Cerebellar cortex (tissue), 1 donor: Measurements from ENCODE around the gene MYMX.
"Not testable (repeated sequence)": the region's sequence is repeated elsewhere in the genome, so short reads cannot be mapped to it uniquely, and the experiment has no call there.

ENCODE experiments used
- DNase-seq: peaks from one replicate; pipeline ENCODE4 v3.0.0-alpha.2; 2015; ENCODE audit warnings: low spot score

The MYMX gene

DNA sequence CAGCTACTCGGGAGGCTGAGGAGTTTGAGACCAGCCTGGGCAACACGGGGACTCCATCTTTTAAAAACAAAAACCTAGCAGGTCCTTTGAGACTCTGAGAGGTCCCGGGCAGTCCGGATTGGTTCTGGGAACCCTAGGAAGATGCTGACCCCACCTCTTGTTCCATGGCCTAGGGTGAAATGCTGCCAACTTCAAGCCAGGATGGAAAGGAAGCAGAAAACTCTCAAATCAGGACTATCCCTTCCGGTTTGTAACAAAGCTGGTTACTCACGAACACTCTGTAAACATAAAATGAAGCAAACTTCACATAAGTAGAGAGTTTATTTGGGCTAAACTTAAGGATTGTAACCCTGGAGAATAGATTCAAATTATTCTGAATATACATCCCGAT lies 30.1 kb upstream of the MYMX start:
- no peak for DNase-seq

DNA sequence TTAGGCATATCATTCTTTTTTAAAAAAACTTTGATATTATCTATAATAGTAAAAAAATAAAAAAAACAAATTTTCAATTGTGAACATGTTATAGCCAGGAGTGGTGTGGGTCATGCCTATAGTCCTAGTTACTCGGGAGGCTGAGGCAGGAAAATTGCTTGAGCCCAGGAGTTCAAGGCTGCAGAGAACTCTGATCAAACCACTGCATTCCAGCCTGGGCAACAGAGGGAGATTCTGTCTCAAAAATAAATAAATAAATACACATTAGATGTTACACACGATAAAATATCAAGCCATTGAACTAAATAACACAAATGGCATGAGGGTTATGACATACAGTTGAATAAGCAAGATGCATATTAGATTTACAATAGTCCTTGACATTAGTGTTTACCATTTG lies 27.9 kb upstream of the MYMX start:
- DNase-seq: no peak

DNA sequence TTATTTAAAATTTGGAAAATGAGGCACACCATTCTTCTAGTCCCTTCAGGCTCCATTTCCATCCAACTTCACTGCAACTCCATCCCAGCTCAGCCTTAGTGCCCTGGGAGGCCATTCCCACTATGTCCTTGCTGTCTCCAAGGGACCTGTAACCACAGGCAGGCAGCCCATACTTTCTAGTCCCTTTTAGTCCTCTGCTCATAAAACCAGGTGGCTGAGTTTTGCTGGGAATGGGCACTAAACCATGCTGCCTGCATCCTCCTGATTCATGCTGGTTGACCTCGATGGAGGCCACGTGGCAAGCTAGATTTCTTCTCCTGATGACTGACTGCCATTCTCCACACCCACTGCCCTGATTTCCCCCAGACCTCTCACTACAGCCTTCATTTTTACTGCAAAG lies 27.5 kb upstream of the MYMX start:
- DNase-seq: no peak

DNA sequence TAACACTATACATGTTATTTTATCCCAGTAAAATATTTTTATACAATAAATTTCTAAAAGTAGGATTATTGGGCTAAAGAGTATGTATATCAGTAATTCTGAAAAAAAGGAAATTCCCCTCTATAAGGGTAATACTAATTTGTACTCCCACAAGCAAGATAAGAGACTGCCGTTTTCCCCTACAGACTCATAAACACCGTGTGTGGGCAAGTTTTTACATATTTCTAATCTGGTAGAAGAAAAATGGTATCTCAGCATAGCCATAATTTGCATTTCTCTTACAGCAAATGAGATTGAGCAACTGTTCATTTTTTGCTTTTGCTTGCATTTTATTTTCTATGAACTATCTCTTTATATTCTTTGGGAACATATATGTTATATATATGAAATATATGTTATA lies 26.0 kb upstream of the MYMX start:
- DNase-seq: no peak

DNA sequence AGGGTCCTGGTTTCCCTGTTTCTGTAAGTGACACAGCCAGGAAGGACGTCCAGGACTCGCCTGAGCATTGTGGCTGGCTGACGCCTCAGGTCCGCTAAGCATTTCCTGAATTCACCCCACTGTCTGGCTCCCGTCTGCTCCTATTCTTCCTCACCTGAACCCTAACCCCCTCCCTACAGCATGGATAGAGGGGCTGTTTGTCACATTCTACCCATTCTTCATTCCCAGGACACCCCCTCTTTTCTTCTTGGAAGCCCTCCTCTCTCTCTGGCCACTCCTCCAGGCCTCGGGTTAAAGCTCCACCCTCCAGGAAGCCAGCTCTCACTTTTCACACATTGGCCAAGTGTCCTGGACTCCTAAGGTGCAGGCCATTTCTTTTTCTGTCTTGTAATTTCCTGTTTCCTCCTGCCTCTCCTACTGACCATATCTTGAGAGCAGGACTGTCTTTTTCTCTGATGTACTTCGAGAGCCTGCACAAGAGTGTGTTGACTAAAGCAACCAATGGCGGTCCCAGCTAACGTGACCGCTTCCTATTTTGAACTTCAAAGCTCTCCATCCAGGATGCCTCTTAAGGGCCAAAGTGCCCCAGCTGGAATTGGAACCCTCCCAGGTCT lies 24.2 kb upstream of the MYMX start:
- DNase-seq: no peak

GRCh38 chr6:44193307-44193910 lies 23.3 kb upstream of the MYMX start:
- DNase-seq: no peak

DNA sequence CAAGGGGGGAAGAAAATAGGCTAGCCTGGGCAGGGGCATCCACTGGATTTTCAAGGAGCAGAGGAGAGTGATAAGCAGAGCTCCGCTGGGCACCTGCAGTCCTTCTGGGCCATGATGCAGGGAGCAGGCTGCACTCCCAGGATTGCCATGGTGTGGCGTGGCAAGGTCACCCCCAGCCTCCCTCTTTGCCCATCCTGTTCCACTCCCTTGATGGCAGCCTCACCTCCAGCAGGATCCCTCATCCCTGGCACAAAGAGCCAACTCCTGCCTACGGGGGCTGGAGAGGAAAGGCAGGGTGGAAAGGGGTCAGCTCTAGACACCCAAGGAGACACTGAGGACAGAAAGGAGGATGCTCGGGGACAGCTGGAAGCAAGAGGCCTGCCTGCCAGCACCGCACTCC lies 22.4 kb upstream of the MYMX start:
- DNase-seq: no peak

DNA sequence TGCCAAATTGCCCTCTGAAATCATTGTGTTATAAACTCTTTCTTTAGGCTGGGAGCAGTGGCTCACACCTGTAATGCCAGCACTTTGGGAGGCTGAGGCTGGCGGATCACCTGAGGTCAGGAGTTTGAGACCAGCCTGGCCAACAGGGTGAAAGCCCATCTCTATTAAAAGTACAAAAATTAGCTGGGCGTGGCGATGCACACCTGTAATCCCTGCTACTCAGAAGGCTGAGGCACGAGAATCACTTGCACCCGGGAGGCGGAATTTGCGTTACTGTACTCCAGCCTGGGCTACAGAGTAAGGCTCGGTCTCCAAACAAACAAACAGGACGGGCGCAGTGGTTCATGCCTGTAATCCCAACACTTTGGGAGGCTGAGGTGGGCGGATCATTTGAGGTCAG lies 20.4 kb upstream of the MYMX start:
- DNase-seq: not testable (repeated sequence)

GRCh38 chr6:44198684-44199083 lies 18.0 kb upstream of the MYMX start:
- DNase-seq: no peak

DNA sequence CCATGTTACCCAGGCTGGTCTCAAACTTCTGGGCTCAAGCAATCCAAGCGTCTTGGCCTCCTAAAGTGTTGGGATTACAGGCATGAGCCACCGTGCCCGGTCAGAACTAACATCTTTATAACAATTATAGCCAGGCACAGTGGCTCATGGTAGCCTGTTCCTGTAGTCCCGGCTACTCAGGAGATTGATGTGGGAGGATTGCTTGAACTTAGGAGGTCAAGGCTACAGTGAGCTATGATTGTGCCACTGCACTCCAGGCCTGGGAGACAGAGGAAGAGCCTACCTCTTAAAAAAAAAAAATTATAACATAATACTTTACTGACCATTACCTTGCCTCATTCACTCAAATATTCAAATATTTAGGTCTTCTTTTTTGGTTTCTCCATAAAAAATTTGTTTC lies 16.8 kb upstream of the MYMX start:
- DNase-seq: no peak

DNA sequence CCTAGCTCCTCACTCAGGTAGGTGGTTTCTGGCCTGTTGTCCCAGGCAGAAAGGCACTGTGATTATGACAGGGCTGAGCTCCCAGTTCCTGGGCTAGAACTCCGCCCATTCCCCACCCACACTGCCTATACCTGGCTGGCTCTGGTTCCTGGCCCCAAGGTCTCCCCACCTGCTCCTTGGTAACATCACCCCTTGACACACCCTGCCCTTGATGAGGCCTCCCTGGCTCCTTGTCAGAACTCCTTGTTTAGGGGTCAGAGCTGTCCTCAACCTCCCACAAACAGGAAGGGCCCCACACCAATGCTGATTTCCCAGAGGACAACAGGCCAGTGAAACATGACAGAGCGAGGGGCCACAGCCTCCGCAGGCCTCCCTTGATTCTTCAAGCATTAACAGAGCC lies 15.5 kb upstream of the MYMX start:
- DNase-seq: no peak

DNA sequence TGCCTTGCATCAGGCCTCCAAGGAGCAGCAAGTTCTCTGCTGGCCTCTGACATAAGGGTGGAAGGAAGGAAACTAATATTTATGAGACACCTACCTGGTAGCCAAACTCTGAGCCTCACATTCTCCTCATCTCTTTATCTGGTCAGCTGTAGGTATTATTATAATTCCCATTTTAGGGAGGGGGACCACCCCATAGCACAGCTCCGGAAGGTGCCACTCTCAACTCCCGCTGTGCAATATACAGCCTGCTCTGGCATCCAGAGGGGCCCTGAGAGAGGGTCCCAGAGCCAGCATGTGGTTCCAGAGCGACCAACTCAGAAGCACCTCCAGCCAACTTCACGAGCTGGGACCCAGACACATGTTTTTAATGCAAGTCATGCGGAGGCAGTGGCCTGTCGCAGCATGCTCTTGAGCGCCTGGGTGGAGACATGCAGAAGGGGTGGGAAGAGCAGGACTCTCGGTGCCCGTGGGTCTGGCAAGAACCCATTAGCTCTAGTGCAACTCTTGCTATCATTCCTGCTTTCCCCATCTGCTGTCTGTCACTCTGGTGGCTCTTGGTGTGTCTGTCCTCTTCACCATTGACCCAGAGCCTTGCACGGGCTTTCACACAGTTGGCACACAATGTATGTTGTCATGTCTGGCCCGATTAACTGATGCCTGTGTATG lies 15.0 kb upstream of the MYMX start:
- no peak for DNase-seq

DNA sequence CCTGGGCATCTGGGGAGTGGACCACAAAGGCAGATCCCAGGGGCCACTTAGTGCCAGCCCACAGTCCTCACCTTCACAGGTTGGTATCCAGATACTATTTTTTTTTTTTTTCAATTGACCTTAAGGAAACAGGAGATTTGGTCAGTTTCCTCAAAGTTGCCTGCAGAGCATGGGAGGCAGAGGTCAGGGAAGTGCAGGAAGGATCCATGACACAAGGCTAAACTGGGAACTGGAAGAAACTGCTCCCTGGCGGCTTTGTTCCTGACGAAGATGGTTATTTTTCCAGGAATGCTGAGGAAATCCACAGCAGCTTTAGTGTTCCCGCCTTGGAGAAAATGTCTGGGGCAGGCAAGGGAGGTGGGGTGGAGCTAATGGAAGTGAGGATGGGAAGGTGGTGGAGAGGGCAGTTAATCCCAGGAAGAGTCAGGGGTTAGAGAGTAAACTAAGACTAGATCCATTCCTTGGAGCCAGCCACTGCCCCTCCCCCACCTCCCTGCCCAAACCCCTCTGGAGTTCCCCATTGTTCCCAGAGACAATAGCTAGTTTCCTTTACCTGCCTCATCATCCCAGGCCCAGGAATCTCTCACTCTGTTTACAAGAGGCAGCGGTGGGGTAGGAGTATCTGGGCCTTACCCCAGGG lies 14.3 kb upstream of the MYMX start:
- DNase-seq: no peak

- no peak for DNase-seq
Observed at GRCh38 chr6:44202972-44203750, 13.6 kb upstream of the MYMX start.

- DNase-seq: no peak
Observed at GRCh38 chr6:44203955-44204354, 12.8 kb upstream of the MYMX start.

DNA sequence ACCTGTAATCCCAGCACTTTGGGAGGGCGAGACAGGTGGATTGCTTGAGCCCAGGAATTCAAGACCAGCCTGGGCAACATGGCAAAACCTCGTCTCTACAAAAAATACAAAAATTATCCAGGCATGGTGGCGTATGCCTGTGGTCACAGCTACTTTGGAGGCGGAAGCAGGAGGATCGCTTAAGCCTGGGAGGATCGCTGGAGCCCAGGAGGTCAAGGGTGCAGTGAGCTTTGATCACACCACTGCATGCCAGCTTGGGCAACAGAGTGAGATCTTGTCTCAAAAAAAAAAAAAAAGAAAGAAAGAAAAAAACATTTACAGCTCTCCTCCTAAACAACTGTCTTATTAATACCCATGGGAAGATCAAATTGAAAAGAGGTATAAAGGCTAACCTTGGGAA lies 8.8 kb upstream of the MYMX start:
- DNase-seq: no peak

DNA sequence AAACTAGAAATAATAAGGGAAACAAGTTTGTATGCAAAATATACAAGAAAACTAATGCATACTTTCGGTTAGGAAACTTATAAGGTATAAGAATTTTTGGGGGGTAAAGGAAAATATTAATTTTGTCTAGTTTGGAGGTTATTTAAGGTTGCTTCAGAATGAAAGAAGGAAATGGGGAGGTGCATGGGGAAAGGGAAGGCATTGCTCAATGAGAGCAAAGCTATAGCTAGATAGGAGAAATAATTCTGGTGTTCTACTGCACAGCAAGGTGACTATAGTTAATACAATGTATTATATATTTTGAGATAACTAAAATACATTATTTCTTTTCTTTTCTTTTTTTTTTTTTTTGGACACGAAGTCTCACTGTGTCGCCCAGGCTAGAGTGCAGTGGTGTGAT lies 5.4 kb upstream of the MYMX start:
- DNase-seq: no peak

- no peak for DNase-seq
Observed at GRCh38 chr6:44214307-44214706, 2.4 kb upstream of the MYMX start.

- DNase-seq: peak; percentile 71
Observed at GRCh38 chr6:44217332-44218143, 812 bp downstream of the MYMX start.

- DNase-seq: peak; percentile 65
Observed at GRCh38 chr6:44219053-44219814, 2.5 kb downstream of the MYMX start.
